ENCODE results near the gene CAPN1.

GRCh38 chr11:65159012-65159411 is 22.7 kb upstream of the CAPN1 start:
- no peak for TF ChIP-seq EZH2 (conservative IDR thresholded peaks at IDR 0.05; ENCODE audit: low read depth, low read length)
- TF ChIP-seq FOSL1 (CRISPR knock-in tag; IDR thresholded peaks at IDR 0.05; ENCODE audit: borderline replicate concordance), result no peak
- no peak for TF ChIP-seq CEBPB (IDR thresholded peaks at IDR 0.05; ENCODE audit: borderline replicate concordance, low read depth, low read length)
- no peak for TF ChIP-seq FOXM1 (CRISPR knock-in tag; IDR thresholded peaks at IDR 0.05)
- no peak for TF ChIP-seq CTCF (CRISPR knock-in tag; IDR thresholded peaks at IDR 0.05)
- TF ChIP-seq, protein P1, sequence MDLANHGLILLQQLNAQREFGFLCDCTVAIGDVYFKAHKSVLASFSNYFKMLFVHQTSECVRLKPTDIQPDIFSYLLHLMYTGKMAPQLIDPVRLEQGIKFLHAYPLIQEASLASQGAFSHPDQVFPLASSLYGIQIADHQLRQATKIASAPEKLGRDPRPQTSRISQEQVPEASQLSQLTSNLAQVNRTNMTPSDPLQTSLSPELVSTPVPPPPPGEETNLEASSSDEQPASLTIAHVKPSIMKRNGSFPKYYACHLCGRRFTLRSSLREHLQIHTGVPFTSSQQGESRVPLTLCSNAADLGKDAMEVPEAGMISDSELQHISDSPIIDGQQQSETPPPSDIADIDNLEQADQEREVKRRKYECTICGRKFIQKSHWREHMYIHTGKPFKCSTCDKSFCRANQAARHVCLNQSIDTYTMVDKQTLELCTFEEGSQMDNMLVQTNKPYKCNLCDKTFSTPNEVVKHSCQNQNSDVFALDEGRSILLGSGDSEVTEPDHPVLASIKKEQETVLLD (CRISPR knock-in tag; IDR thresholded peaks at IDR 0.05; ENCODE audit: low read depth), result no peak
- TF ChIP-seq RNF2 (conservative IDR thresholded peaks at IDR 0.05; ENCODE audit: low read depth), result no peak
- TF ChIP-seq ZNF501 (CRISPR knock-in tag; IDR thresholded peaks at IDR 0.05), result no peak
- TF ChIP-seq, protein P2, sequence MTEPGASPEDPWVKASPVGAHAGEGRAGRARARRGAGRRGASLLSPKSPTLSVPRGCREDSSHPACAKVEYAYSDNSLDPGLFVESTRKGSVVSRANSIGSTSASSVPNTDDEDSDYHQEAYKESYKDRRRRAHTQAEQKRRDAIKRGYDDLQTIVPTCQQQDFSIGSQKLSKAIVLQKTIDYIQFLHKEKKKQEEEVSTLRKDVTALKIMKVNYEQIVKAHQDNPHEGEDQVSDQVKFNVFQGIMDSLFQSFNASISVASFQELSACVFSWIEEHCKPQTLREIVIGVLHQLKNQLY (CRISPR knock-in tag; IDR thresholded peaks at IDR 0.05), result no peak
- no peak for TF ChIP-seq ARNT (IDR thresholded peaks at IDR 0.05)
- no peak for TF ChIP-seq POLR2AphosphoS5 (IDR thresholded peaks at IDR 0.05; ENCODE audit: low read depth, low read length)
- TF ChIP-seq MAX (IDR thresholded peaks at IDR 0.05), result no peak
- no peak for TF ChIP-seq GLI4 (CRISPR knock-in tag; IDR thresholded peaks at IDR 0.05; ENCODE audit: borderline replicate concordance)
- TF ChIP-seq ZFX (CRISPR knock-in tag; IDR thresholded peaks at IDR 0.05; ENCODE audit: low read depth), result no peak
